NCI-H2107 treated with DMSO at 0.1 percent for 48 hours (cell line): ENCODE measurements around the gene TAAR8.
"Not testable (repeated sequence)": the region's sequence is repeated elsewhere in the genome, so short reads cannot be mapped to it uniquely, and the experiment has no call there.

Source experiments
- DNase-seq: peaks from one replicate; lab custom pipeline; 2025; ENCODE audit not compliant: unreplicated experiment; lab: John Stamatoyannopoulos, UW

TAAR8 gene

GRCh38 chr6:132552372-132552771 lies at the start of gene TAAR8:
Gene TAAR8, plus strand, starts transcription at chr6:132552672. Its CDS starts 21 bp downstream, at chr6:132552693.
- no peak for DNase-seq

- DNase-seq = no peak
These were observed 47.7 kb upstream of the TAAR8 start for GRCh38 chr6:132504757-132505156.

GRCh38 chr6:132505158-132505557 lies 47.3 kb upstream of the TAAR8 start:
- no peak for DNase-seq

- no peak for DNase-seq
These were observed 46.0 kb upstream of the TAAR8 start for GRCh38 chr6:132506461-132506860.

GRCh38 chr6:132506869-132507808 lies 45.3 kb upstream of the TAAR8 start:
- no peak for DNase-seq

- DNase-seq = no peak
These were observed 41.2 kb upstream of the TAAR8 start for GRCh38 chr6:132511210-132511830.

GRCh38 chr6:132511831-132512220 lies 40.6 kb upstream of the TAAR8 start:
- DNase-seq = no peak

GRCh38 chr6:132512342-132512637 lies 40.2 kb upstream of the TAAR8 start:
- no peak for DNase-seq

- DNase-seq = peak; percentile 56
These were observed 39.5 kb upstream of the TAAR8 start, which contains the start of gene STX7 for GRCh38 chr6:132512638-132513632. Gene STX7, minus strand, starts transcription at chr6:132513116. Its CDS starts 9,586 bp downstream, at chr6:132503530.

- no peak for DNase-seq
These were observed 38.5 kb upstream of the TAAR8 start for GRCh38 chr6:132513831-132514545.

GRCh38 chr6:132515386-132515785 lies 37.1 kb upstream of the TAAR8 start:
- no peak for DNase-seq

GRCh38 chr6:132520953-132521352 lies 31.5 kb upstream of the TAAR8 start:
- DNase-seq = no peak

- no peak for DNase-seq
These were observed 27.8 kb upstream of the TAAR8 start for GRCh38 chr6:132524646-132525045.

- no peak for DNase-seq
These were observed 26.6 kb upstream of the TAAR8 start for GRCh38 chr6:132525866-132526265.

GRCh38 chr6:132526461-132526860 lies 26.0 kb upstream of the TAAR8 start:
- no peak for DNase-seq

- no peak for DNase-seq
These were observed 24.7 kb upstream of the TAAR8 start for GRCh38 chr6:132527791-132528190.

GRCh38 chr6:132530293-132530974 lies 22.0 kb upstream of the TAAR8 start:
- DNase-seq = peak; percentile 51

- DNase-seq = not testable (repeated sequence)
These were observed 17.9 kb upstream of the TAAR8 start for GRCh38 chr6:132534546-132534945.

GRCh38 chr6:132537145-132537544 lies 15.3 kb upstream of the TAAR8 start:
- DNase-seq = no peak

GRCh38 chr6:132537977-132538376 lies 14.5 kb upstream of the TAAR8 start, which contains the start of gene TAAR9:
Gene TAAR9, plus strand, starts transcription at chr6:132538277. Its CDS starts 13 bp downstream, at chr6:132538290.
- DNase-seq = no peak
